GF-D8 (cell line): ENCODE results near the gene BIRC7.
"Not testable (repeated sequence)": the region's sequence is repeated elsewhere in the genome, so short reads cannot be mapped to it uniquely, and the experiment has no call there.

Experiments
- DNase-seq: peaks from one replicate; lab custom pipeline; 2025; lab: John Stamatoyannopoulos, UW

Gene BIRC7

DNA sequence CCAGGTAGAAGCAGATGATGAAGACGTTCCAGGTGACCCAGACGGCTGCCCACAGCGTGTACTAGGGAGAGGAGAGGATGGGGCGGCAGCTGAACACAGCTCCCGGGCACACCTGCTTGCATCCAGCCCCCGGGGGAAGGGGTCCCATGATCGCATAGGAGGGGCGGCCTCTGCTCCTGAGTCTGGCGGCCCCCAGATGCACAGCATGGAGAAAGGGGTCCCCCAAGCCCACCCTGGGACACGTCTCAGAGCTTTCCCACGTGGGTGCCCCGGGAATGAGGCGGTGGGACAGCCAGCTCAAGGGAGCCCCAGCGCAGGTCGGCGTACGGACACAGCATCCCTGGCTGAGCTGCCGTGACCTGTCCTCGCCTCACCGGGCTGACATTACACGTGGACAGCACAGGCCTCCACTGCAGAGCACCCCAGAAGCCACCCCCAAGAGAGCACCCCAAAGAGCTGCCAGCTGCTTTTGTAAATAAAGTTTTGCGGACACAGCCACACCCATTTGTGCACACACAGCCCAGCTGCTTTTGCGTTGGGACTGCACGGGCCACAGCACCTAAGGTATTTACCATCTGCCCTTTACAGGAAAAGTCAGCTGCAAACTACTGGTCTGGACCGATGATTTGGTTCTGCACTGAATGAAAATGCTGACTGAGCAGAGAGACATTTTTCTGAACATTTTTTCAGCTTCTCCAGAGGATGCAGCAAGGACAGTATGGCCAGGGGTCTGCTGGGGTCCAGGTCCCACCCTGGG, 13.3 kb downstream of the BIRC7 start:
- no peak for DNase-seq

DNA sequence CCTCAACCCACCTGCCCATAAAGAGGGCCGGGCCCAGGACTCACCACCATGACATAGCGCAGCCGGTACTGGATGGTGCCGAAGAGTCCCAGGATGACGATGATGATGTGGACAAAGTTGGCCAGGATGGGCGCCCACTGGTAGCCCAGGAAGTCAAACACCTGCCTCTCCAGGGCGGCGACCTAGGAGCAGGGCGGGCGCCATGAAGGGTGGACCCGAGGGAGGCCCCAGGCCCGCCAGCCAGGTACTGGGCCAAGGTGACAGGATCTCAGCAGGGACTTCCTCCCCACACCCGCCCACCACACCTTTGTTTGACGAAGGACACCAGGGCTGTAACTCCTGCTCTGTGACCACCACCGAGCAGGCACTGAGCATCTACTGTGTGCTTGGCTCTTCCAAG, 14.2 kb downstream of the BIRC7 start:
- DNase-seq = no peak

DNA sequence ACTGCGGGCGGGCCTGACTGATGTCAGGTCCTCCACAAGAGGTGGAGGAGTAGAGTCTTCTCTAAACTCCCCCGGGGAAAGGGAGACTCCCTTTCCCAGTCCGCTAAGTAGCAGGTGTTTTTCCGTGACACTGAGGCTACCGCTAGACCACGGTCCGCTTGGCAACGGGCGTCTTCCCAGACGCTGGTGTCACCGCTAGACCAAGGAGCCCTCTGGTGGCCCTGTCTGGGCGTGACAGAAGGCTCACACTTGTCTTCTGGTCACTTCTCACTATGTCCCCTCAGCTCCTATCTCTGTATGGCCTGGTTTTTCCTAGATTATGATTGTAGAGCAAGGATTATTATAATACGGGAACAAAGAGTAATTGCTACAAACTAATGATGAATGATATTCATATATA, 15.6 kb downstream of the BIRC7 start:
- not testable (repeated sequence) for DNase-seq

DNA sequence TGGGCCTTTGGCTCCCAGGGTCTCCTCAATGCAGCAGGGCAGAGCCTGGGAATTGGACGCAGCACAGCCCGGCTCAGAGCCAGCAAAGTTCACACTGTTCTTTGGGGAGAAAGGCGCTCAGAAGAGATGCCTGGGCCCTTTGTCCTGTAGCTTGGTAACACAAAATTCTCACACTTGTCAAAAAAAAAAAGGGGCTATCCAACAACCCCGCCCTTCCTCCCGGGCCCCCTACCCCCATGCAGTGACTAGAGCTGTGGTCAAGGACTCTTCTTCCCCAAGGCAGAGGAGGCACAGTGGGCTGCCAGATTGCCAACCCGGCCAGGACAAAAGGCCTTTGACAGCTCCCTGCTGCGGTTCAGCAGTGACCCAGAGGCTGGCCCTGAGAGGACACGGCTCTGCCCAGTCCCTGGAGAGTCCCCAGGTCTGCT, 16.6 kb downstream of the BIRC7 start:
- DNase-seq = no peak

DNA sequence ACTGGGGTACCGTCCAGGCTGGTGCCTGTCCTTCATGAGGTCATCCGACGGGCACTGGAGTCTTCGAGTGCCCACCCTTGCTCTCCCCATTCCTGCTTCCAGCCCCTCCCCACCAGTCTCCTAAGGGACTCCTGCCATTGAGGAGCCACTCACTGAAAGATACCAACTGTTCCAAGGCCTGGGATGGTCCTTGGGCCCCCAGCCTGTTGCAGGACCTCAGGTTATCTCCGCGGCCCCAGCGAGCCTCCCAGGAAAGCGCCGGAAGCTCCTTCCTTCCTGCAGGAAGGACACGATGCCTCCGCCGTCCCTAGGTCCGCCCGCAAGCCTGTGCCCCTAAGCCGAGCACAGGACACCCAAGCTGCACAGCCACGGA, 17.3 kb downstream of the BIRC7 start:
- DNase-seq = no peak

DNA sequence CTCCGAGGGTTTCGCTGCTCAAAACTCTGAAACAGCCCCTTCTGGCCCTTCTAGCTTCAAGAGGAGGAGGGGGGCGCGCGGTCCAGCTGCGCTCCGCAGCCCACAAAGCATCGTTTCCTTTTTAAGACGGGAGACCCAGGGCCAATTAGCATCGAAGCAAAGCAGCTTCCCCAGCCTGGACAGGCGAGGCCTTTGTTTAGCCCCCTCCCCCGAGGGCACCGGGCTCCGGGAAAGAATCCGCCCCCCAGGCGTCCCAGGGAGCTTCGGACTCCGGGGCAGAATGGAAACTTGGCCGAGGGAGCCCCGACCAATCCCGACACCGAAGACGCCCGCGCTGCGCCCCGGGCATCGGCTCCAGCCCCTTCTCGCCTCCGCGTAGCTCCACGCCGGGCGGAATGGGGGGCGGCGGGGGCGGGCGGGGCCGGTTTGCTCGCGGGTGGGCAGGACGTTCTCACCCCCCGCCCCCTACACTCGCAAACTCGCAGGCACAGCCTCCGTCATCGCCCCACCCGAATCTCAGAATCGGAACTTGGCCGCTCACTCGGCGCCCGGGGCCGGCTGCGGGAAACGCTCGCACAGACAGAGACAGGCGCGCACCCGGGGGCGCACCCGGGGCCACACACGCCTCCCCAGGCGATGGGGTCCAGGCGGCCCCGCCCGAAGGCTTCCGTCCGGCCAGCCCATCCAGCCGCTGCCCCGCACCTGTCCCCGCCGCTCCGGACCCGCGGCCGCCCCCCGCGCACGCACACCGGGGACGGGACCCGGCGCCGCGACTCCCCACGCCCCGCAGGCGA, 17.9 kb downstream of the BIRC7 start:
- DNase-seq = no peak

DNA sequence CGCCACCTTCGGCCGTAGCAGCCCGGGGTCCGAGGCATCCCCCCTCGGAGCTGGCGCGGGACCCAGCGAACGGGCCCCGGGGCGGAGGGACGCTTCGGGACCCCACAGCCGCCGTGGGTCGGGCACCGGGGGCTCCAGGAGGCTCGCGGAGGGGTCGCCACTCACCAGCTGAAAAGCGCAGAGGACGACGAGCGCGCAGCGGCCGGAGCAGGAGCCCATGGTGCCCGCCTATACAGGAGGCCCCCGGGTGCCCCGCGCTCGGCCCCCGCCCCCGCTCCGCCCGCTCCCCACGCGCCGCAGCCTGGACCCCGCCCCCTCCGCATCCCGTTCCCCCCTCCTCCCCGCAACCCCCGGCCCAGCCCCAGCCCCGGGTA, 18.5 kb downstream of the BIRC7 start, which contains the start of gene NKAIN4:
TSS of gene NKAIN4 (minus strand) at position 232 of the 374 bp plus-strand sequence. CDS start at position 219, 13 bp downstream.
- no peak for DNase-seq

DNA sequence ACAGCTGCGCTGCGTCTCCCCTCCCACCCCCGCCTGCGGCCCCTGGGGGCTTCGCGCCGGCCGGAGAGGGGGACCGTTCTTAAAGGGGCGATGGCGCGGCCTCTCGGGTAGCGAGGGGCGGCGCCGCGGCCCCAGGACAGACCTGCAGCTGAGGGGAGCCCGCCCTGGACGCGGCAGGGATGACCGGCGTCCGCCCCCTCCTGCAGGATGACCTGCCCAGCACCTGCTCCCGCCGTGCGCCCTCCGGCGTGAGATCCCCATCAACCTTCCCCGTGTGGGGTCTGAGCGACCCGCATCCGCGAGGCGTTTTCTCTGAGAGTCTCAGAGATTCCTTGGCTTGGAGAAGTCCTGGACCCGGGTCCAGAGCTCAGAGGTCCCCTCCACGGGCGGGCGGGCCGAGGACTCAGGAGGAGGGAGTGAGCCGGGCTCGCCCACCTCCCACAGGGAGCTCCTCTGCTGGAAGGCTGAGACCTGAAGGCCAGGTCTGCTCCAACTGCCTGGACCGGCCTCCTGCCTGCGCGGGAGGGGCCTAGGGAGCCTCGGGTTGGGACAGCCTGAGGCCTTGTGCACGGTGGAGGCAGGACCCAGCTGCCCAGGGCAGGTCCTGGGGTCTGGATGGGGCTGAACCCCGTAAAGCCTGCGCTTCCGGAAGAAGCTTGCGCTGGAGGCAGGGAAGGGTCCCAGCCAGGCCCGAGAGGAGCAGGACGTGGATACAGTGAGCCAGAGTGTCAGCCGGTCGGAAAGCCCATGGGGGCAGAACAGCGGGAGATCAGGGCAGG, 19.1 kb downstream of the BIRC7 start:
- no peak for DNase-seq

DNA sequence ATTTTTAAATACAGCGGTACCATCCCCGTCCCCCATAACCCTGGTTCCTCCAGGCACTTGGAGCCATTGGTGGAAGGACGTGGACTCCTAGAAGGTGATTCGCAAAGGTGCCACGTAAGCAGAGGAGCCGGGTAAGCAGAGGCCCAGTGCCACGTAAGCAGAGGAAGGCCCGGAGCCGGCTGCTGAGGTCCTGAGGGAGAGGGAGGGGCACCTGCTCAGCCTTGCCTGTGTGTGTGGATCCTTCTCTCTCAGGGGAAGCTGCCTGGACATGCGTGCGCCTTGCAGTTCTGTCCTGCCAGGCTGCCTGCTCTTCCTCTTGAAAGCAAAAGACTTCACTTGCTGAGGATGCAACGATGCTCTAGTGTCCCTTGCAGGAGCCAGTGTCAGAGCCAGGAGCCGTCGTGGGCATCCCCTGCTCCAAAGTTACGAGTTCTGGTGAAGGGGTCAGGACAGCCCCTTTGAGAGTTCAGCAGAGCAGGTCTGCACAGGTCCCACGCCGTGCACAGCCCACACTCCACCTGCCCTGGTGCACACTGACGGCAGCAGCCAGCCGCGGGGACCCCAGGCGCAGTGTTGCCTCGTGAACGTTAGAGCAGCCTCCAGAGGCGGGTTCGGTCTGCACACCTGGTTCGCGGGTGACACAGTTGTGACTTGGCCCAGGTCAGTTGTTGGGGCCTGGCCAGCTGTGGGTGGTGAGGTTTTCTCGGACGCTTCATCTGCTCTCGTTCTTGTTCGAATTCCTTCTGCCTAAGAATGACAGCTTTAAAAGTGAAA, 20.4 kb downstream of the BIRC7 start:
- DNase-seq = no peak

DNA sequence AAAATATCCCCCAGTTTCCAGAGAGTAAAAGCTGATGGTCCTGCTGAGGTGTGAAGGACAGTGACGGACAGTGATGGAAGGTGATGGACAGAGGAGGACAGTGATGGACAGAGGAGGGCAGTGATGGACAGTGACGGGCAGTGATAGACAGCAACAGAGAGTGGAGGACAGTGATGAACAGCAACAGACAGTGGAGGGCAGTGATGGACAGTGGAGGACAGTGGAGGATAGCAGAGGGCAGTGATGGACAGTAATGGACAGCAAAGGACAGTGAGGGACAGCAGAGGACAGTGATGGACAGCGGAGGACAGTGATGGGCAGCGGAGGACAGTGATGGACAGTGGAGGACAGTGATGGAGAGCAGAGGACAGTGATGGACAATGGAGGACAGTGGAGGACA, 21.2 kb downstream of the BIRC7 start:
- no peak for DNase-seq

DNA sequence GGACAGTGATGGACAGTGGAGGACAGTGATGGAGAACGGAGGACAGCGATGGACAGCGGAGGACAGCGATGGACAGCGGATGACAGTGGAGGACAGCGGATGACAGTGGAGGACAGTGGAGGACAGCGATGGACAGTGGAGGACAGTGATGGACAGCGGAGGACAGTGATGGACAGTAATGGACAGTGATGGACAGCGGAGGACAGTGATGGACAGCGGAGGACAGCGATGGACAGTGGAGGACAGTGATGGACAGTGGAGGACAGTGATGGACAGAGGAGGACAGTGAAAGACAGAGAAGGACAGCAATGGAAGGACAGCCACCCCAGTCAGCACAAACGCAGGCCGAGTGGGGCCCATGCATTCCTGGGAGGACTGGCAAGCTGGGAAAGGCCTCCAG, 21.9 kb downstream of the BIRC7 start:
- no peak for DNase-seq

DNA sequence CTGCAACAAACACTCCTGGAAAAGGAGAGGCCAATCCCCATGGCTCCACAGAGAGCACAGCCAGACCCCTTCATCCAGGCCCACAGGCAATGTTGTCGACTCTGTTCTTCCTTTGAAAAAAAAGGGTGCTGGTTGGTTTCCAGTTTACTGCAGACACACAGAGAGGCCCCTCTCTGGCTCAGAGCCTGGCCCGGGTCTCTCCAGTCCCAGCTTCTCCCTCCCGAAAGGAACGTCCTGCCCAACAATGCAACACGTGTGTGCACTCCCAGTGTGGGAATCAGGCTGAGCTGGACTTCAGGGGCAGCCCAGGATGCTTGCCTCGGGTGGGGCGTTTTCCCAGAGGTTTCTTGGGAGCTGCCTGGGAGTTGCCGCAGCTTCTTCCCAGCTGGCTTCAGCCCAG, 23.1 kb downstream of the BIRC7 start:
- no peak for DNase-seq

DNA sequence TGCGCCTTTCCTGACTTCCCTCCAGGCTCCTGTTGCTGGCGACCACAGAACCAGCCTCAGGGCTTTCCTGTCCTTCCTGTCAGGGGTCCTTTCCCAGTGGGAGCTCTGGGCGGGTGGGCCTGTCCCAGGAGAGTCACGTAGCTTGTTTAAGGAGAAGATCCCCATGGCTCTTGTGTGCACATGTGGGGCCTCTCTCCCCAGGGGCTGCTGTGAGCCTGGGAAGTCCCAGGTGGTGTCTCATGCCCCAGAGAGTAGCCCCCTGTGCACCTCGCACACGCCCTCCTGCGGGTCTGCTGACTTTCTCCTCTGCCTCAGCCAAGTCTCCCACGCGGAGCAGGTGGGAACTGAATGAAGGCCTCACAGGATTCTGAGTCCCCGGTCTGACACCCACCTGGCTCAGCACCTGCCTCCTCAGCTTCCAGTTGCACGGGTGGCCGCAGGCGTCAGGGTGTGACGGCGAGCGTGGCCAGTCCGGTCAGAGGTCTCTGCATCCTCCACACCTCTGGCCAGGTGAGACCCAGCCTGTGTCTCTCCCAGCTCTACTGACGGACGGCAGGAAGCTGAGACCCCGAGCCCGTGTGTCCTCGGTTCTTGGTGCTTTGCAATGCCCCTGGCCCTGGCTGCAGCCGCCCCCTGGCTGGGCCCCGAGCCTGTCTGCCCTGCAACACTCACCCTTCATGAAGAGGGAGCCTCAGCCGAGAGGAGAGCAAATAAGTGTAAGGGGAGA, 24.2 kb downstream of the BIRC7 start:
- no peak for DNase-seq

DNA sequence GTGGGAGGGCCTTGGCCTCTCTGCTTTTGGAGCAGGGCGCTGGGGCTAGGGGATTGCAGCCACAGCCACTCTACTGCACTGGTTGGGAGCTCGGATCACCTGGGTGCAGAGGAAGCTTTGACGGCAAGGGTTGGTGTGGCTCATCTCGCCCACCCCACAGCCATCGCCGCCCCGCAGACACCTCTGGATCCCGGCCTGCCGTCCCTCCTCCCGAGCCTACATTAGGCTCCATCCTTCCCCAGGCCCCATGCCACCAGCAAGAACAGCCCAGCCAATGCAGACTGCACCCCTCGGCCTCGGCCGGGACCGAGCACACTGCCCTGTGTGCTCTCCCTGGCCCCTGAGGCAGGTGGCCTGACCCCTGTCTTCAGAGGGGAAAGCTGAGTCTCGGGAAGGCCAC, 24.8 kb downstream of the BIRC7 start:
- DNase-seq = no peak

DNA sequence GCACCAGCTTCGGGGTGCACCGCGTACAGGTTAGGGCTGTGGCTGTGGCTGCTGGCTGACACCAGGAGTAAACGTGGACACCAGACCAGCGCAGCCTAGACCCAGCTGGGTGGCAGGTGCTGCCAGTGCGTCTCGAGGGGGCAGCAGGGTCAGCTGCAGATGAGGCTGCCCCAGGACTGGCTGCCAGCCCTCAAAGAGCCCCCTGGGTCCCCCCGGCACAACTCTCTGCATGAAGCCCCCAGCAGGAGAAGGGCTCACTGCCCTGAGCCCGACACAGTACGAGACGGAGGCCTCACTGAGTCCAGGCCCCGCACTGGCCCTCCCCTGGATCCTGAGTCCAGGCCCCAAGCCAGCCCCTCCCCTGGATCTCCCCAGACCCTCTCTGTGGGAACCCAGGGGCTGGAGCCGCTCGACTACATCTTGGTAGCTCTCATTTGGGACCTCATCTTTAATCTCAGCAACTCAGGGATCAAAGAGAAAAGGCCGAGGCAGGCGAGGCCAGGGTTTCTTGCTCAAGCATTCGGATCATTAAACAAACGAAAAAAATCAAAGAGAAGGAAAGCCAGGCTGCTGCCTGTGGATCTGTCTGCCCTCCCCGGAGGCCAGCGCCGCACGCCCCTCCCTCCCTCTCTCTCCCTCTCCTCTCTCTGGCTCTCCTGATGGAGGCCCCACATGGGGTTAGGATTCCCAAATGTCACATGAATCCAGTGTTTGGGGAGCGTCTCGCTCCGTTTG, 25.5 kb downstream of the BIRC7 start:
- DNase-seq = no peak

DNA sequence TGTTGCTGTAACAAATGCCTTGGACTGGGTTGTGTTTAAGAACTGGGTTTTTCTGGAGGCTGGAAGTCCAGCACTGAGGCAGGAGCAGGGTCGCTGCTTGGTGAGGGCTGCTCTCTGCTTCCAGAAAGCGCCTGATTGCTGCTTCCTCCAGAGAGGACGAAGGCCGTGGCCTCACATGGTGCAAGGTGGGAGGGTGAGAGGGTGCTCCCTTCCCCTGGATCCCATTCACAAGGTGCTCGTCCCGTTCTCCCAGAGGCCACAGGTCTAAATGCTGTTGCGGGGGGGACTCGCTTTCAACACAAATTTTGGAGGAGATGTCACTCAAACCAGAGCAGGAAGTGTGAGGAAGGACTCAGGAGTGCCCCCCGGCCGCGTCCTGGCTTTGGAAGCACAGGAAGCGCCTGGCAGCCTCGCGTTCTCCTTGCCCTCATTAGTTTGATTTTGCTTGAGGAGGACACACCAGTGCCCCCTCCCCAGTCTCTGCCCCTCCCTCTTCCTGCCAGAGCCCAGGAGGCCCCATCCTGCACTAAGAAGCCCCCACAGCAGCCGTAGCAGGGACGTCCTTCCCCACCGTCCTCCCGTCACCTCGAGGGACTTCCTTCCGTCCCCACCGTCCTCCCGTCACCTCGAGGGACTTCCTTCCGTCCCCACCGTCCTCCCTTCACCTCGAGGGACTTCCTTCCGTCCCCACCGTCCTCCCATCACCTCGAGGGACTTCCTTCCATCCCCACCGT, 26.3 kb downstream of the BIRC7 start:
- DNase-seq = no peak

DNA sequence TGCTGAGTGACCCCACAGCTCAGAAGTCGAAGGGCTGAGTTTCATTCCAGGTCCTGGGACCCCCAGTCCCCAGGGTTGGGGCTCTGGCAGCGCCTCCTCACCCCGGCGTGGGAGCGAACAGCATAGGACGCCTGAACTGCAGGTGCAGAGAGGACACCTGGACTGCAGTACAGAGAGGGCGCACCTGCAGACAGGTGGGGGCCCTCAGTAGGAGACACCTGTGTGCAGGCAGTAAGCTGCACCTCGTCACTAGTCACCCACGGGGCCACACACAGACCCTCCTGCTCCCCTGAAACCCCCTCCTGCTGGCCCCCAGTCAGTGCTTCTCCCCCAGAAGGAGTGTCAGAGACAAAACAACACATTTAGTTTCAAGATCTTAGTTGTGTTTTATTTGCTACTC, 27.1 kb downstream of the BIRC7 start:
- no peak for DNase-seq

DNA sequence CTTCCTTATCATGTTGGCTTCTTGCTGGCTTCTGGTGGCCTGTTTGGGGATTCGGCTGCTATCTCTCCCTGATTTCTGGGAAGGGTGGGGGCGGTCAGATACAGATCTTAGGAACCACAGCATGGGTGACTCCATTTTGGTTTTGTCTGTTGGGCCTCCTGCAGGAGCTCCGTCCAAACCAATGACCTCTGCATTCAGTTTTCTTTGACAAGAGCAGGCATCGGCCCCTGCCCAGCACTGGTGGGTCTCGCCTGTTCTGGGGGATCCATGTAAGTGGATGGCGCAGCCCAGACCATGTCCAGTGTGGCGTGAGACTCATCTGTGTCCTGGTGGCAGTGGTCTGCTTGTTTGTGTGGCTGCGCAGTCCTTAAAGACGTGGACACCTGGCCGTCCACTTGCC, 28.3 kb downstream of the BIRC7 start:
- DNase-seq = no peak

DNA sequence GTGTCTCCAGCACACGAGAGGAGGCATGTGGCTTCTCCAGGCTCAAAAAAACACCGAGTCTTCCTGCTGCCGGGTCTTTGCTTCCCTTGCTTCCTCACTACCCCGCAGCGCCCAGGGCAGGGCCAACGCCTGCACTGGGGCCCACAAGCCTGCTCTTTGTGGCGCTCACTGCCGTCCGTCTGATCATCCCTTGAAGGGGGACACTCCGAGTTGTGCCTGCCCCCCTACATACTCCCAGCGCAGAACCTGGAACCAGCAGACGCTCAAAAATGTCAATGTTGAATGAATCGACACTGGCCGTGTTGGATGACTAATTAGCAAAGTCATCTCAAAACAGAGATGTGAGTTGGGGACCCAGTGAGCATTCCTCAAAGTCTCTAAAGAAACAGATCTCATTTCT, 28.8 kb downstream of the BIRC7 start:
- DNase-seq = no peak
